H9 (cell line): ENCODE data around the gene TMEM45B. TPM values are rescaled to one million over a fixed set of nuclear protein-coding genes. Genes with fewer than 3 reads are reported as not detected.

Source experiments
- DNase-seq: peaks from one replicate; pipeline ENCODE4 v3.0.0-alpha.2; 2017
- H2AFZ ChIP-seq: one replicate; pipeline ENCODE4 v1.6.1; 2013; ENCODE audit warnings: mild to moderate bottlenecking, low read length, control low read depth, moderate library complexity
- H2AK5ac ChIP-seq: 2 replicates; pipeline ENCODE4 v1.6.1; 2013; ENCODE audit warnings: low read length, control low read depth, mixed read lengths; ENCODE audit not compliant: insufficient read length
- H2BK120ac ChIP-seq: one replicate; pipeline ENCODE4 v1.6.1; 2013; ENCODE audit warnings: low read depth, mild to moderate bottlenecking, low read length, control low read depth, inconsistent platforms; ENCODE audit not compliant: poor library complexity, severe bottlenecking
- H2BK12ac ChIP-seq: 2 replicates; pipeline ENCODE4 v1.6.1; 2013; ENCODE audit warnings: low read length, control low read depth, mixed read lengths, low read depth; ENCODE audit not compliant: insufficient read length
- H2BK15ac ChIP-seq: 2 replicates; pipeline ENCODE4 v1.6.1; 2013; ENCODE audit warnings: low read depth, low read length, control low read depth
- H2BK20ac ChIP-seq: one replicate; pipeline ENCODE4 v1.6.1; 2013; ENCODE audit warnings: low read depth, mild to moderate bottlenecking, low read length, control low read depth, inconsistent platforms; ENCODE audit not compliant: poor library complexity, severe bottlenecking
- H2BK5ac ChIP-seq: 2 replicates; pipeline ENCODE4 v1.6.1; 2013; ENCODE audit warnings: low read length, control low read depth, mixed read lengths; ENCODE audit not compliant: insufficient read length
- H3K14ac ChIP-seq: 2 replicates; pipeline ENCODE4 v1.6.1; 2013; ENCODE audit warnings: low read length, control low read depth; ENCODE audit not compliant: insufficient read depth
- H3K18ac ChIP-seq: 2 replicates; pipeline ENCODE4 v1.6.1; 2013; ENCODE audit warnings: low read depth, mild to moderate bottlenecking, mixed read lengths, low read length, control low read depth; ENCODE audit not compliant: insufficient read length
- H3K23ac ChIP-seq: 2 replicates; pipeline ENCODE4 v1.6.1; 2013; ENCODE audit warnings: low read length, control low read depth, mixed read lengths, low read depth; ENCODE audit not compliant: insufficient read length
- H3K23me2 ChIP-seq: 2 replicates; pipeline ENCODE4 v1.6.1; 2013; ENCODE audit warnings: low read depth, mild to moderate bottlenecking, mixed read lengths, low read length, control low read depth; ENCODE audit not compliant: insufficient read length, poor library complexity, severe bottlenecking
- H3K27ac ChIP-seq: 2 replicates; pipeline ENCODE4 v1.5.1; 2013; ENCODE audit warnings: low read length, control low read depth, mixed read lengths, low read depth; ENCODE audit not compliant: insufficient read length
- H3K27me3 ChIP-seq: 2 replicates; pipeline ENCODE4 v1.6.1; 2013; ENCODE audit warnings: low read length, control low read depth, inconsistent platforms; ENCODE audit not compliant: insufficient read depth
- H3K4ac ChIP-seq: 2 replicates; pipeline ENCODE4 v1.6.1; 2013; ENCODE audit warnings: low read depth, mild to moderate bottlenecking, control low read depth, inconsistent platforms, low read length, moderate library complexity
- H3K4me1 ChIP-seq: 2 replicates; pipeline ENCODE4 v1.6.1; 2013; ENCODE audit warnings: low read length, control low read depth, inconsistent platforms; ENCODE audit not compliant: insufficient read depth
- H3K4me2 ChIP-seq: 2 replicates; pipeline ENCODE4 v1.6.1; 2013; ENCODE audit warnings: low read length, control low read depth, mixed read lengths; ENCODE audit not compliant: insufficient read length, insufficient read depth
- H3K56ac ChIP-seq: 2 replicates; pipeline ENCODE4 v1.6.1; 2013; ENCODE audit warnings: low read depth, mild to moderate bottlenecking, mixed read lengths, low read length, control low read depth; ENCODE audit not compliant: insufficient read length
- H3K79me1 ChIP-seq: 2 replicates; pipeline ENCODE4 v1.6.1; 2013; ENCODE audit warnings: low read depth, mild to moderate bottlenecking, moderate library complexity, low read length, control low read depth, inconsistent platforms; ENCODE audit not compliant: insufficient read depth, poor library complexity, severe bottlenecking
- H3K79me2 ChIP-seq: 2 replicates; pipeline ENCODE4 v1.6.1; 2013; ENCODE audit warnings: low read length, control low read depth, inconsistent platforms; ENCODE audit not compliant: insufficient read depth
- H3K9ac ChIP-seq: 2 replicates; pipeline ENCODE4 v1.6.1; 2013; ENCODE audit warnings: low read length, control low read depth, mixed read lengths; ENCODE audit not compliant: insufficient read length; ENCODE audit errors: extremely low read depth
- H3K9me3 ChIP-seq: one replicate; pipeline ENCODE4 v1.6.1; 2013; ENCODE audit warnings: low read depth, low read length, inconsistent platforms; ENCODE audit not compliant: control insufficient read depth
- H3T11ph ChIP-seq: one replicate; pipeline ENCODE4 v1.6.1; 2013; ENCODE audit warnings: mild to moderate bottlenecking, low read length, control low read depth, inconsistent platforms
- H4K20me1 ChIP-seq: one replicate; pipeline ENCODE4 v1.6.1; 2013; ENCODE audit not compliant: control insufficient read depth, insufficient read length, insufficient read depth
- H4K5ac ChIP-seq: 2 replicates; pipeline ENCODE4 v1.6.1; 2013; ENCODE audit warnings: low read depth, mild to moderate bottlenecking, mixed read lengths, low read length, control low read depth; ENCODE audit not compliant: insufficient read length
- H4K8ac ChIP-seq: replicated peaks from 2 replicates; pipeline ENCODE4 v1.6.1; 2013; ENCODE audit warnings: low read length, control low read depth, mixed read lengths, low read depth; ENCODE audit not compliant: insufficient read length
- H4K91ac ChIP-seq: 2 replicates; pipeline ENCODE4 v1.6.1; 2013; ENCODE audit warnings: low read depth, mild to moderate bottlenecking, moderate library complexity, mixed read lengths, low read length, control low read depth; ENCODE audit not compliant: insufficient read length
- H3K27ac Mint-ChIP-seq, 3 experiments: 2 replicates in 2 of 3; 3 replicates in 1 of 3; pipeline ENCODE4 v1.8.0; 2020 to 2021; ENCODE audit warnings: mixed read lengths in 3 of 3, mild to moderate bottlenecking in 1 of 3, moderate library complexity in 1 of 3
- H3K27me3 Mint-ChIP-seq: 2 replicates; pipeline ENCODE4 v1.8.0; 2021; ENCODE audit warnings: low read depth, mild to moderate bottlenecking, moderate library complexity, mixed read lengths
- H3K36me3 Mint-ChIP-seq, 3 experiments: 2 replicates in 2 of 3; 3 replicates in 1 of 3; pipeline ENCODE4 v1.8.0; 2020 to 2021; ENCODE audit warnings: low read depth in 3 of 3, mixed read lengths in 3 of 3; ENCODE audit not compliant: insufficient read depth in 1 of 3
- H3K4me1 Mint-ChIP-seq, 2 experiments: 2 replicates each; pipeline ENCODE4 v1.8.0; 2020; ENCODE audit warnings: mixed read lengths in 2 of 2
- H3K4me3 Mint-ChIP-seq, 2 experiments: 2 replicates in 1 of 2; 3 replicates in 1 of 2; pipeline ENCODE4 v1.8.0; 2020 to 2021; ENCODE audit warnings: mild to moderate bottlenecking in 2 of 2, mixed read lengths in 2 of 2, moderate library complexity in 1 of 2
- H3K9me3 Mint-ChIP-seq, 2 experiments: 2 replicates in 1 of 2; 3 replicates in 1 of 2; pipeline ENCODE4 v1.8.0; 2020; ENCODE audit warnings: mild to moderate bottlenecking in 2 of 2, mixed read lengths in 2 of 2, moderate library complexity in 1 of 2
- CTCF ChIP-seq: fragments of 200-600 bp; sonication (generic); conservative IDR thresholded peaks from 3 replicates; pipeline ENCODE4 v1.8.0; 2021; ENCODE audit warnings: antibody characterized with exemption, mild to moderate bottlenecking
- WGBS: extraction: QIAGEN DNeasy Blood & Tissue Kit; methylation state at CpG from one replicate; pipeline ENCODE4 v1.1.7; 2013; ENCODE audit warnings: missing lambda C conversion rate, low lambda C conversion rate, mixed read lengths; ENCODE audit not compliant: insufficient read length; ENCODE audit errors: extremely low coverage; 5-methylcytosine and 5-hydroxymethylcytosine counted together
- total RNA-seq: library from RNA; stranded (reverse); gene quantifications from 2 replicates; pipeline ENCODE4 v1.2.1, GENCODE V29; 2021

Gene TMEM45B
- total RNA-seq, 1 experiment from 2014 or later = 0.70 TPM

GRCh38 chr11:129884581-129884980 is 68.9 kb downstream of the TMEM45B start:
- DNase-seq = no peak
- H2AK5ac ChIP-seq = no peak overlapping the region
- no peak overlapping the region for H2BK12ac ChIP-seq
- H3K4me2 ChIP-seq = no peak overlapping the region
- Mint-ChIP-seq H3K4me3 (no peak overlapping the region), H3K9me3 (no peaks in the 10 kb centered on the region), H3K27me3 (no peaks in the 10 kb centered on the region), H3K4me1 (no peaks in the 10 kb centered on the region), H3K27ac (no peak overlapping the region), H3K36me3 (peaks cover 60 to 95% (median 88%) of the 10 kb centered on the region in 3 experiments; a peak in 6 of 7 replicates)
- no peaks in the 10 kb centered on the region for H3K27me3 ChIP-seq
- H3T11ph ChIP-seq = no peak overlapping the region
- no peak overlapping the region for H3K4ac ChIP-seq
- H3K9ac ChIP-seq = no peak overlapping the region
- H4K91ac ChIP-seq = no peak overlapping the region
- H3K14ac ChIP-seq = no peak overlapping the region
- H2BK120ac ChIP-seq = no peak overlapping the region
- no peaks in the 10 kb centered on the region for H3K23me2 ChIP-seq
- no peak overlapping the region for H4K5ac ChIP-seq
- H2BK5ac ChIP-seq = no peak overlapping the region
- no peaks in the 10 kb centered on the region for H3K4me1 ChIP-seq
- no peaks in the 10 kb centered on the region for H3K9me3 ChIP-seq
- H2AFZ ChIP-seq = no peak overlapping the region
- H3K18ac ChIP-seq = no peak overlapping the region
- no peak overlapping the region for H3K56ac ChIP-seq
- H2BK20ac ChIP-seq = no peak overlapping the region
- TF ChIP-seq CTCF = no peak
- no peak overlapping the region for H3K23ac ChIP-seq
- H2BK15ac ChIP-seq = no peak overlapping the region
- H3K79me1 ChIP-seq = no peaks in the 10 kb centered on the region
- no peaks in the 10 kb centered on the region for H4K20me1 ChIP-seq
- no peak overlapping the region for H4K8ac ChIP-seq
- no peaks in the 10 kb centered on the region for H3K79me2 ChIP-seq
- H3K27ac ChIP-seq = no peak overlapping the region
- WGBS = no CpG with 5 or more reads among the region's 8 CpGs
